ENCODE measurements around the gene RASAL2.

- TF ChIP-seq CTCF (conservative IDR thresholded peaks at IDR 0.05 in 1 of 2, IDR thresholded peaks at IDR 0.05 in 1 of 2; ENCODE audit: low read depth in 1 of 2, low read length in 2 of 2) = no peak
- TF ChIP-seq EZH2 (IDR thresholded peaks at IDR 0.05; ENCODE audit: low read length, missing control alignments) = no peak
Observed at GRCh38 chr1:178356299-178356698, 262.4 kb downstream of the RASAL2 start.
